ENCODE measurements around the gene WNT6.

Gene WNT6

GRCh38 chr2:218858671-218859555 lies 692 bp upstream of the WNT6 start:
- no peak for DNase-seq

DNA sequence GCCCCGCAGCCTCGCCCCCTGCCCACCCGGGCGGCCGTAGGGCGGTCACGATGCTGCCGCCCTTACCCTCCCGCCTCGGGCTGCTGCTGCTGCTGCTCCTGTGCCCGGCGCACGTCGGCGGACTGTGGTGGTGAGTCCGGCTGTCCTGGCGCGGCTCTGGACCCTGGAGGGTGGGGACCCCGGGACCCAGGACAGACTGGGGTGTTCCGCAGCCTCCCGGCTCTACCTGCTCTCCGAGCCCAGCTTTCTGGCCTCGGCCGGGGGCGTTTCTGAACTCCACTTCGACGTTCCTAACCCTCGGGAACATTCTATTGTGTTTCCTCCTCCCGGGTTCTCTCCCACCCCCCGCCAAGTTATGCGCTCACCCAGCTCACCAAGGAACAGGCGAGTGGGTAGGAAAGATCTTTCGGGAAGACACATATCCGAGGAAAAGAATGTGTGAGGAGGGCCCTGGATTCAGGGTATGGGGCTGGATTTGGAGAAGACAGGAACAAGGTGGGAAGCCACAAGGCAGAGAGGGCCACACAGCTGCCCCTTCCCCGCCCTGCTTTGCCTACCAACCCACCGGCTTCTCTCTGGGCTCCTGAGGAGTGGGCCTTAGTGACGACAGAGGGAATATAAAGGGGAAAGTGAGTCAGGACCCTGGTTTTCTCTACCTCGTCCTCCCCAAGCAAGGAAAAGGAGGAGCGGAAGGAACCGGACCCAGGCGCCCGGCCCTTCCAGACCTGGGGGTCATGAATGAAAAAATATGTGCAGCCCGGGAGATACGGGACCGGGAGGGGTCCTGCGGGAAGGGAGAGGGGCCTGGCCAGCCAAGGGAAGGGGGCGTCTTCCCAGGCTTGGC lies 605 bp downstream of the WNT6 start:
- no peak for DNase-seq

DNA sequence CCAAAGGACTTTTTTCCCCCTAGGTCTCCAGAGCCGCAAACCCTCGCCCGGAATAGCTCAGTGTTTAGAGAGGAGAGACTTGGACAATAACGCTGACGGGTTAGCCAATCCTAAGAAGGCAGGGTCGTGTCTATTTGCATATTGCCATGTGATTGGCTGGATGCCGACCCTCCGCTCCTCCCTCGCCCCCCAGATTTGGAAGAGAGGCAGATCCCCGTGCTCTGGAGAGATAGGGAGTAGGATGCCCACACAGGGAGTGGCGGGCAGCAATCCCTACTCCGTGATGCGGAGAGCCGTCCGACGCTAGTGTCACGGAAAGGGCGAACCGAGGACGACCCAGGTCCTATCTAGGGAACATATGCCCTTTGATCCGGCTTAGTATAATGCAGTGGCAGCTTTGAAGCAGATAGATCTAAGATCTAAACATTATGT lies 1.4 kb downstream of the WNT6 start:
- DNase-seq, result peak; percentile 79

- no peak for DNase-seq
These were observed 2.2 kb downstream of the WNT6 start for GRCh38 chr2:218861645-218862318.

DNA sequence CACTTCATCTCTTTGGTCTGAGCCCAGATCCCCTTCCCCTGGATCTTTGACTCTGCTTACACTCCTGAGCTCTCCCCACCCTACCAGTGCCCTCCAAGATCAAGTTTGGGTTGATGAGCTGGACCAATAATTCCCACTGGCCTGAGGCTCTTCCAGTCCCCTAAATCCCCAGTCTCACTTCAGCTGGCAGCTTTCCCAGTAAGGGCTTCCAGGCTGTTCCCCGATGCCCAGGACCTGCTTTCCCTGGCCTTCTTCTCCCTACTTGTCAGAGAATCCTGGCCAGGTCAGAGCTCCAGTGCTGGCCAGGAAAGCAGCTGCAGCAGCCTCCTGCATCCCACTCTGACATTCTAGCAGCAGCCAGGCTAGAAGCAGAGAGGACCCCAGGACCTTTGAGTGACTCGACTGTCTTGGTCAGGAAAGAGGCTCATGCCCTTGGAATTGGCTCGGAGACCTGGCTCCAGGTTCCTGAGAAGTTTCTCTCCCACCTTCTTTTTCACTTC lies 3.5 kb downstream of the WNT6 start:
- no peak for DNase-seq

DNA sequence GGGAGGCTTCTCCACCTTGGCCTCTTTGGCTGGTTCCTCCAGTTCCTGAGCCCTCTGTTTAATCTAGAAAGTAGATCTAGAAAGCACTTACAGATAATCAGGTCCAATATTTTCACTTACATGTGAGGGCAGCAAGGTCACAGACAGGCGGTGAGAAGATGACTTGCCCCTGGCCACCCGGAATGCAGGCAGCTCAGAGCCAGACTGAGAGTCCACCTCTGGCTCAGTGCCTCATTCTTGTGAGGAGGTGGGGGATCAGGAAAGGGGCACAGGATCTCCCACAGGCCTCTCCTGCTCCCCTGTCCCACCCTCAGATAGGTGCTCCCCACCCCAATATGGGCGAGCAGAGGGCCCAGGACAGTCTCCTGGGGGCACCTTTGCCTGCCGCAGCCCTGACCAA lies 5.8 kb downstream of the WNT6 start:
- no peak for DNase-seq

DNA sequence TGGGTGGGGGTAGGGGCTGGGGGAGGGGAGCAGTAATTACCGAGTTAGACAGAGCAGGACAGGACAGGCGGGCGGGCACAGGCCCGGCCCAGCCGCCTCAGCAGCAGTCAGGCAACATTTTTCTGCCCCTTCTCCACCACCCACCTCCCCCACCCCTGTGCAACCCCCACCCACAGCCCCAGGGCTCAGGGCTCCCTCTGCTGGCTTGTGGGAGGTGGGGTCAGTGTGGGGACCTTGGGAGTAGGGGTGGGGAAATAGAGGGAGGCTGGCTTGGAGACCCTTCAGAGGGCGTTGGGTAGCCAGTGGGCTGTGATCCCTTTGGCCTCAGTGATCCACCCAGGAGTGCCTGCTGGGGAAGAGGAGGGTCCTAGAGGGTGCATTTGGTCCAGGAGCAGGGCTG lies 6.4 kb downstream of the WNT6 start:
- DNase-seq, result no peak

DNA sequence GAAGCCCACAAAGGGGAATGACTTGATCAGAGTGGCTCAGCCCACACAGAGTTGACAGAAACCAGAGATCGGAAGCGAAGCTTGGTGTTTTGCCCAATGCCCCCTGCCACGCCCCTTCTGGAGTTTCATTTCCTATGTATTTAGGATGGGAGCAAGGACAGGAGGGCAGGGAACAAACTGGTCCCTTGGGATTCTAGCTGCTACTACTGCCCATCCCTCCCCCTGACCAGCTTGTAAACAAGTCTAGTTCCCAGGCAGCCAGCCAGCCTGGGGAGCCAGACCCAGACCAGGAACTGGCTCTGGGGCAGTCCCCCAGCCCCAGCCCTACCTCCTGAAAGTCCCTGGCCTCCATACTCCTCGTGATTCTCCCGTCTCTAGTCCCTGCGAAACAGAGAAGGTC lies 8.3 kb downstream of the WNT6 start:
- DNase-seq, result no peak

GRCh38 chr2:218869064-218869463 lies 9.5 kb downstream of the WNT6 start:
- no peak for DNase-seq

DNA sequence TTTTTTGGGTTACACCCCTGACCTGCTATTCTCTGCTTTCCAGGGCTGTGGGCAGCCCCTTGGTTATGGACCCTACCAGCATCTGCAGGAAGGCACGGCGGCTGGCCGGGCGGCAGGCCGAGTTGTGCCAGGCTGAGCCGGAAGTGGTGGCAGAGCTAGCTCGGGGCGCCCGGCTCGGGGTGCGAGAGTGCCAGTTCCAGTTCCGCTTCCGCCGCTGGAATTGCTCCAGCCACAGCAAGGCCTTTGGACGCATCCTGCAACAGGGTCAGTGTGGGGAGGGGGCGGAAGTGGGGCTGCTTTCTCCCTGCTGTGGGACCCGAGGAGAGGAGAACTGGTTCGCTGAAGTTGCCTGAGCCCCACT lies 11.4 kb downstream of the WNT6 start:
- no peak for DNase-seq

- DNase-seq, result no peak
These were observed 12.0 kb downstream of the WNT6 start for GRCh38 chr2:218871345-218872302.

- DNase-seq, result no peak
These were observed 13.2 kb downstream of the WNT6 start for GRCh38 chr2:218872645-218873358.

GRCh38 chr2:218873359-218874194 lies 14.0 kb downstream of the WNT6 start:
- no peak for DNase-seq

DNA sequence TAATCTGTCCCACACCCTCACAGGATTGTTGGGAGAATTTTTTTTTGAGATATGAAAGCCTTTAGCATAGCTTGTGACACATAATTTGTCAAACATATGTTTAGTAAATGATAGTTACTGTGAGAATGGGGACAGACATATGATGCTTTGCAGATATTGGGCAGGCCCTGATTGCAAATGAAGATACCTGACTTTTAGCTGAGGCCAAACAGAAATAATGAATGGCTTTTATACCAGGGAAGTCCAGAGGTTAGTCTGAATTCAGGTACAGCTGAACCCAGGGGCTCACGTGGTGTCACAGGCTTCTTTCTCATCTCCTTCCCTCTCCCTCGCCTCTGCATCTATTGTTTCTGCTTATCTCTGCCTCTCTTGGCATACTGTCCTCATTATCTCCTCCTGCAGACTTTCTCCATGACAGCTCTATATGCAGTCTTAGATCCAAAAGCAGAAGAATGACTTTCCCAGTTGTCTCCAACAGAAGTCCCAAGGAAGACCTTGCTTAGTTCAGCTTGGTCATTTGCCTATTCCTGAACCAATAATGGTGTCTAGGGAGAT lies 16.2 kb downstream of the WNT6 start:
- DNase-seq, result no peak

- peak; percentile 34 for DNase-seq
These were observed 17.1 kb downstream of the WNT6 start for GRCh38 chr2:218876562-218877219.

DNA sequence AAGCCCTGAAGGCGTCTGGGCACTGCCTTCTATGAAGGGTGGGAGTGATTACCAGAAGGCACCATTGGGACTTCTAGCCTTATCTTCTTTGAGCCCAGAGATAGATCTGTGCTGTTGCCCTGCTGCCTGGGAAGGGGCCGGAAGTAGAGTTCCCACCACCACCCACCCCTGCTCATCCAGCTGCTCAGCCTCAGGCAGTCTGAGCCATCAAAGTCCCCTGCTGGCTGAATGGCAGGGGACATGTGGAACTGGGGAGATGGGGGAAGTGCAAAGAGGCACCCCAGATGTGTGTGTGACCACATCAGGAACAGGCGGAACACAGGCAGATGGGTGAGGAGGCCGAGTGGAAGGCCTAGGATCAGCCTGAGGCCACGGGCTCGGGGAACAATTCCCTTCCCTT lies 17.7 kb downstream of the WNT6 start:
- no peak for DNase-seq

DNA sequence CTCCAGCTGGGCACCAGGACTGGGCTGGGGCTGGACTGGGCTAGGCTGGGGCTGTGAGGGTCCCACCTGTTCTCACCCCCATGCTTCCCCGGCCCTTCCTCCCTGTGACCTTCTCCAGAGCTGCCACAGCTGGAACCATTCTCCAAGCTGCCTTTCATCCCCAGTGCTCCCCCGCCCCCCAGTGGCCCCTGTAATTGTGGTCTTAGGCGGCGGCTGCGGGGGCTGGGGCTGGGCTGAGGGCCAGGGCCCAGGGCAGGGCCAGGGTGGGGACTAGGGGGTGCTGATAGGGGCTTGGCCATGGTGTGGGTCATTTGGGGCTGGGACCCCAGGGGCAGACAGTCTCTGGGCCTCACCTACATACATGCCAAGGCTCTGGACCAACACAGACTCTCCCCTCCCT lies 18.3 kb downstream of the WNT6 start:
- DNase-seq, result no peak

GRCh38 chr2:218878486-218878885 lies 18.9 kb downstream of the WNT6 start:
- DNase-seq, result no peak

- DNase-seq, result no peak
These were observed 19.5 kb downstream of the WNT6 start for GRCh38 chr2:218878926-218879761.

Data from NCI-H146 (cell line).